Fibroblast of the aortic adventitia (primary cell): Measurements from ENCODE around the gene PPP1R3F. TPM values are rescaled to one million over a fixed set of nuclear protein-coding genes. Genes with fewer than 3 reads are reported as not detected.

Experiments used
- DNase-seq: peaks from one replicate; pipeline ENCODE4 v3.0.0-alpha.2; 2010; ENCODE audit warnings: low read depth
- H3K4me3 ChIP-seq: 2 replicates; pipeline ENCODE4 v1.5.1; 2011; ENCODE audit warnings: low read depth, mild to moderate bottlenecking, control low read depth, low read length, moderate library complexity
- CTCF ChIP-seq: IDR thresholded peaks from 2 replicates; pipeline ENCODE4 v1.5.1; 2011; ENCODE audit warnings: mild to moderate bottlenecking, low read length, control low read depth, inconsistent platforms; ENCODE audit not compliant: insufficient read depth
- total RNA-seq: library from RNA; depleted of rRNA; stranded (reverse); fragments of >200 nt; gene quantifications from 2 replicates; pipeline ENCODE4 v1.2.3, GENCODE V29; 2012; ENCODE audit warnings: low replicate concordance

Gene PPP1R3F
- total RNA-seq, 1 donor = 4.2 TPM

- no peak for TF ChIP-seq CTCF
- H3K4me3 ChIP-seq = no peak overlapping the region
- no peak for DNase-seq
Measured at GRCh38 chrX:49228185-49228584, 41.4 kb upstream of the PPP1R3F start.

- no peak overlapping the region for H3K4me3 ChIP-seq
- no peak for DNase-seq
- TF ChIP-seq CTCF = no peak
Measured at GRCh38 chrX:49230500-49231232, 38.9 kb upstream of the PPP1R3F start.

- no peak overlapping the region for H3K4me3 ChIP-seq
- no peak for TF ChIP-seq CTCF
- DNase-seq = no peak
Measured at GRCh38 chrX:49231333-49232000, 38.1 kb upstream of the PPP1R3F start.

- H3K4me3 ChIP-seq = no peak overlapping the region
- DNase-seq = no peak
Measured at GRCh38 chrX:49232525-49232924, 37.1 kb upstream of the PPP1R3F start.

GRCh38 chrX:49233176-49233575 is 36.4 kb upstream of the PPP1R3F start, which contains the start of gene CACNA1F:
Gene CACNA1F, minus strand, starts transcription at chrX:49233340. Its CDS starts 31 bp downstream, at chrX:49233309.
- no peak for DNase-seq
- TF ChIP-seq CTCF = no peak
- no peak within 1 kb of the TSS for H3K4me3 ChIP-seq

More at GRCh38 chrX:49232525-49232924, 37.1 kb upstream of the PPP1R3F start:
- TF ChIP-seq CTCF = no peak

GRCh38 chrX:49233887-49234555 is 35.6 kb upstream of the PPP1R3F start:
- no peak overlapping the region for H3K4me3 ChIP-seq
- TF ChIP-seq CTCF = no peak
- DNase-seq = no peak
